ENCODE data around the gene TTLL3. TPM values are rescaled to one million over a fixed set of nuclear protein-coding genes. Genes with fewer than 3 reads are reported as not detected.

The TTLL3 gene
- total RNA-seq, 3 donors from 2014 or later (not counting 1 experiment from before 2014, with no cell fraction given), result 133 to 137 (median 136) TPM

DNA sequence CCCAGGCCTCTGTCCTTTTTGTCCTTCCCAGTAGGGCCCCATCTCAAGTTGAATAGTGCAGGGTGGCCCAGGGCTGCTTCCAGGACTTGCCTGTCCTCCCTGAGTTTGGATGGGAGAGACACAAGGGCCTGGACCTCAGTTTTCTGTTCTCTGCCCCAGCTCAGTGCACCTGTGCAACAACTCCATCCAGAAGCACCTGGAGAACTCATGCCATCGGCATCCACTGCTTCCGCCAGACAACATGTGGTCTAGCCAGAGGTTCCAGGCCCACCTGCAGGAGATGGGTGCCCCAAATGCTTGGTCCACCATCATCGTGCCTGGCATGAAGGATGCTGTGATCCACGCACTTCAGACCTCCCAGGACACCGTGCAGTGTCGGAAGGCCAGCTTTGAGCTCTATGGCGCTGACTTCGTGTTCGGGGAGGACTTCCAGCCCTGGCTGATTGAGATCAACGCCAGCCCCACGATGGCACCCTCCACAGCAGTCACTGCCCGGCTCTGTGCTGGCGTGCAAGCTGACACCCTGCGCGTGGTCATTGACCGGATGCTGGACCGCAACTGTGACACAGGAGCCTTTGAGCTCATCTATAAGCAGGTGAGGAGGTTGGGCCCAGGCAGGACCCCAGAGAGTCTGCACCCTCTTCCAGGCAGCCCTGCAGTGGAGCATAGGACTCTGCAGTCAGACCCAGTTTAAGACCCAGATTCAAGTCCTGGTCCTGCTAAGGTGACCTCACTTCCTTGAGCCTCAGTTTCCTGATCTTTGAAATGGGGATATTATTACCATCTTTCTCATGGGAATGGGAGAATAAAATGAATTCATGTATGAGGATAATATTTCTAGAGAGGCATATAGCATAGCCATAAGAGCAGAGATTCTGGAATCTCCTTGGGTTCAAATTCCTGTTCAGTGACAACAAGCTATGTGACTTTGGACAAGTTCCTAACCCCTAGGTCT is 19.0 kb downstream of the TTLL3 start:
- TF ChIP-seq, protein P1, sequence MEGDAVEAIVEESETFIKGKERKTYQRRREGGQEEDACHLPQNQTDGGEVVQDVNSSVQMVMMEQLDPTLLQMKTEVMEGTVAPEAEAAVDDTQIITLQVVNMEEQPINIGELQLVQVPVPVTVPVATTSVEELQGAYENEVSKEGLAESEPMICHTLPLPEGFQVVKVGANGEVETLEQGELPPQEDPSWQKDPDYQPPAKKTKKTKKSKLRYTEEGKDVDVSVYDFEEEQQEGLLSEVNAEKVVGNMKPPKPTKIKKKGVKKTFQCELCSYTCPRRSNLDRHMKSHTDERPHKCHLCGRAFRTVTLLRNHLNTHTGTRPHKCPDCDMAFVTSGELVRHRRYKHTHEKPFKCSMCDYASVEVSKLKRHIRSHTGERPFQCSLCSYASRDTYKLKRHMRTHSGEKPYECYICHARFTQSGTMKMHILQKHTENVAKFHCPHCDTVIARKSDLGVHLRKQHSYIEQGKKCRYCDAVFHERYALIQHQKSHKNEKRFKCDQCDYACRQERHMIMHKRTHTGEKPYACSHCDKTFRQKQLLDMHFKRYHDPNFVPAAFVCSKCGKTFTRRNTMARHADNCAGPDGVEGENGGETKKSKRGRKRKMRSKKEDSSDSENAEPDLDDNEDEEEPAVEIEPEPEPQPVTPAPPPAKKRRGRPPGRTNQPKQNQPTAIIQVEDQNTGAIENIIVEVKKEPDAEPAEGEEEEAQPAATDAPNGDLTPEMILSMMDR (IDR thresholded peaks at IDR 0.05), result no peak
- Histone ChIP-seq H3K9me3 (ENCODE audit: control insufficient read depth, insufficient read depth, low read length) (no peaks in the 10 kb centered on the region), H3K4me3 (ENCODE audit: low read length) (no peak overlapping the region), H3K4me1 (ENCODE audit: control insufficient read depth, insufficient read depth, low read length) (no peaks in the 10 kb centered on the region), H3K36me3 (ENCODE audit: control insufficient read depth, insufficient read depth, low read length) (peaks cover 26% of the 10 kb centered on the region), H3K27ac (ENCODE audit: low read length) (no peak overlapping the region), H3K27me3 (ENCODE audit: control insufficient read depth, insufficient read depth, low read length) (no peaks in the 10 kb centered on the region)
- Mint-ChIP-seq H3K9me3 (no peaks in the 10 kb centered on the region), H3K36me3 (no peaks in the 10 kb centered on the region), H3K4me1 (peaks cover 13% of the 10 kb centered on the region in 2 donors), H3K27ac (no peak overlapping the region), H3K27me3 (ENCODE audit: low read depth in 2 of 2) (no peaks in the 10 kb centered on the region), H3K4me3 (no peak overlapping the region)
- intact Hi-C loops (cut with micrococcal nuclease), result no loop called here
- ATAC-seq (no peak), DNase-seq (no peak)
- WGBS (ENCODE audit: insufficient coverage), result 98% methylated on average over 17 of the region's 17 CpGs

- intact Hi-C loops (cut with micrococcal nuclease), result no loop called here
- Mint-ChIP-seq H3K9me3 (no peaks in the 10 kb centered on the region), H3K27ac (peak overlapping the region; percentile 58 to 61), H3K27me3 (ENCODE audit: low read depth in 2 of 2) (no peaks in the 10 kb centered on the region), H3K4me3 (no peak overlapping the region), H3K36me3 (no peaks in the 10 kb centered on the region), H3K4me1 (peaks cover 13 to 18% of the 10 kb centered on the region in 2 donors)
- peaks cover 38% of the 10 kb centered on the region for H3K36me3 ChIP-seq (ENCODE audit: control insufficient read depth, insufficient read depth, low read length)
- DNase-seq (no peak), ATAC-seq (peak in 1 of 3 donors; percentile 45)
- no peaks in the 10 kb centered on the region for H3K4me1 ChIP-seq (ENCODE audit: control insufficient read depth, insufficient read depth, low read length)
- H3K27ac ChIP-seq (ENCODE audit: low read length), result no peak overlapping the region
- H3K9me3 ChIP-seq (ENCODE audit: control insufficient read depth, insufficient read depth, low read length), result no peaks in the 10 kb centered on the region
- 86% methylated on average over 3 of the region's 3 CpGs for WGBS (ENCODE audit: insufficient coverage)
- TF ChIP-seq, protein P1 (IDR thresholded peaks at IDR 0.05), result no peak
- H3K27me3 ChIP-seq (ENCODE audit: control insufficient read depth, insufficient read depth, low read length), result no peaks in the 10 kb centered on the region
- no peak overlapping the region for H3K4me3 ChIP-seq (ENCODE audit: low read length)
Observed at GRCh38 chr3:9831253-9831652, 21.2 kb downstream of the TTLL3 start.

DNA sequence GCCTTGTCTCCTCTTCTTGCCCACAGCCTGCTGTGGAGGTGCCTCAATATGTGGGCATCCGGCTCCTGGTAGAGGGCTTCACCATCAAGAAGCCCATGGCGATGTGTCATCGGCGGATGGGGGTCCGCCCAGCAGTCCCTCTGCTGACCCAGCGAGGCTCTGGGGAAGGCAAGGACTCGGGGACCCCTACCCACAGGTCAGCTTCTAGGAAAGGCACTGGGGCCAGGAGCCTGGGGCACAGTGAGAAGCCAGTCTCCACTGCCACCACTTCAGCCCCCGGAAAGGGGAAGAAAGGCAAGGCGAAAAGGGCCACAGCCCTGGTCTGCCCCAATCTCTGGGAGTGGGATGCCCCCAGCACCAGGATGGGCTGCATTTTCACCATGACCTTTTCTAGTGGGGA is 23.0 kb downstream of the TTLL3 start:
- no peaks in the 10 kb centered on the region for H3K27me3 Mint-ChIP-seq (ENCODE audit: low read depth in 2 of 2)
- intact Hi-C loops (cut with micrococcal nuclease), result no loop called here
- H3K36me3 Mint-ChIP-seq, result no peaks in the 10 kb centered on the region
- Histone ChIP-seq H3K4me3 (ENCODE audit: low read length) (no peak overlapping the region), H3K27me3 (ENCODE audit: control insufficient read depth, insufficient read depth, low read length) (no peaks in the 10 kb centered on the region), H3K27ac (ENCODE audit: low read length) (no peak overlapping the region), H3K4me1 (ENCODE audit: control insufficient read depth, insufficient read depth, low read length) (no peaks in the 10 kb centered on the region), H3K9me3 (ENCODE audit: control insufficient read depth, insufficient read depth, low read length) (no peaks in the 10 kb centered on the region), H3K36me3 (ENCODE audit: control insufficient read depth, insufficient read depth, low read length) (peaks cover 44% of the 10 kb centered on the region)
- no peaks in the 10 kb centered on the region for H3K9me3 Mint-ChIP-seq
- TF ChIP-seq, protein P1 (IDR thresholded peaks at IDR 0.05), result no peak
- no peak overlapping the region for H3K4me3 Mint-ChIP-seq
- 95% methylated on average over 9 of the region's 9 CpGs for WGBS (ENCODE audit: insufficient coverage)
- ATAC-seq (no peak), DNase-seq (no peak)
- H3K27ac Mint-ChIP-seq, result no peak overlapping the region
- peaks cover 7 to 13% of the 10 kb centered on the region in 2 donors for H3K4me1 Mint-ChIP-seq
